Measurements from ENCODE around the gene HKDC1.
A peak's percentile ranks its signal among the peaks of the same experiment; 100 is the strongest.

DNA sequence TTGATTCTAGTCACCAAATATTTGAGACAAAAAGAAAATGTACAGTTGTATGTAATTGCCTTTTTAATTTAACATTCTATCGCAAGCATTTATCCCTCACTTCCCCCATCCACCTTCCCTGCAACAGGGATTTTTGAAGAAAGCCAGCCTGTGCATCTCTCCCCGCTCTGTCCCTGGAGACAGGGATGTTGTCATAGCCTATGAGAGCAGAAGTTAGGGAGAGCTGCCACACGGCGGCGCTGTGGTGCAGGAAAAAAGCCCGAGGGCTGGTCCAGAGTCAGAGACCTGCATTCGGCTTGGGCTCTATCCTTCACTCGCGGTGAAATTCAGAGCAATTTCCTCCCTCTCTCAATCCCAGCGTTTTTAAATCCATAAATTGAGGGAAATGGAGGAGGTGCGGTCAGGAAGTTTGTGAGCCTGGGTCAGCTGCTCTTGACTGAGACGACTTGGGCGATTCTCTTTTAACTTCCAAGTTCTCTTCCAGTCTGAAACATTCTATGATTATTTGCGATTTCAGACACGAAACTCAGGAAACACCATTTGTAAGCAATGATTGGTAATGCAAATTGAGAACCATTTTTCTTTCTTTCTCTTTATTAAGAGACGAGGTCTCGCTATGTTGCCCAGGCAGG is 17.5 kb downstream of the HKDC1 start:
- TF ChIP-seq, protein P1, sequence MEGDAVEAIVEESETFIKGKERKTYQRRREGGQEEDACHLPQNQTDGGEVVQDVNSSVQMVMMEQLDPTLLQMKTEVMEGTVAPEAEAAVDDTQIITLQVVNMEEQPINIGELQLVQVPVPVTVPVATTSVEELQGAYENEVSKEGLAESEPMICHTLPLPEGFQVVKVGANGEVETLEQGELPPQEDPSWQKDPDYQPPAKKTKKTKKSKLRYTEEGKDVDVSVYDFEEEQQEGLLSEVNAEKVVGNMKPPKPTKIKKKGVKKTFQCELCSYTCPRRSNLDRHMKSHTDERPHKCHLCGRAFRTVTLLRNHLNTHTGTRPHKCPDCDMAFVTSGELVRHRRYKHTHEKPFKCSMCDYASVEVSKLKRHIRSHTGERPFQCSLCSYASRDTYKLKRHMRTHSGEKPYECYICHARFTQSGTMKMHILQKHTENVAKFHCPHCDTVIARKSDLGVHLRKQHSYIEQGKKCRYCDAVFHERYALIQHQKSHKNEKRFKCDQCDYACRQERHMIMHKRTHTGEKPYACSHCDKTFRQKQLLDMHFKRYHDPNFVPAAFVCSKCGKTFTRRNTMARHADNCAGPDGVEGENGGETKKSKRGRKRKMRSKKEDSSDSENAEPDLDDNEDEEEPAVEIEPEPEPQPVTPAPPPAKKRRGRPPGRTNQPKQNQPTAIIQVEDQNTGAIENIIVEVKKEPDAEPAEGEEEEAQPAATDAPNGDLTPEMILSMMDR (IDR thresholded peaks at IDR 0.05 in 8 of 11, conservative IDR thresholded peaks at IDR 0.05 in 3 of 11), result peak; percentile 83 to 97 (median 93)
- TF ChIP-seq POLR2A (IDR thresholded peaks at IDR 0.05) (no peak), POLR2AphosphoS5 (IDR thresholded peaks at IDR 0.05) (peak in 2 of 3 donors; percentile 57 to 58)
